Skeletal muscle satellite cell (primary cell): ENCODE results near the gene C3orf22. TPM values are rescaled to one million over a fixed set of nuclear protein-coding genes. Genes with fewer than 3 reads are reported as not detected.

Experiments
- H3K27me3 ChIP-seq: 2 replicates; pipeline ENCODE4 v1.7.0; 2013; ENCODE audit warnings: low read length; ENCODE audit not compliant: control insufficient read depth, insufficient read depth
- H3K36me3 ChIP-seq: 2 replicates; pipeline ENCODE4 v1.7.0; 2013; ENCODE audit warnings: mild to moderate bottlenecking, control low read depth, low read length; ENCODE audit not compliant: insufficient read depth
- H3K4me1 ChIP-seq: 2 replicates; pipeline ENCODE4 v1.7.0; 2013; ENCODE audit warnings: low read length; ENCODE audit not compliant: control insufficient read depth, insufficient read depth
- H3K4me2 ChIP-seq: 2 replicates; pipeline ENCODE4 v1.7.0; 2013; ENCODE audit warnings: mild to moderate bottlenecking, low read length
- H3K4me3 ChIP-seq: 2 replicates; pipeline ENCODE4 v1.7.0; 2013; ENCODE audit warnings: low read length
- H3K9ac ChIP-seq: 2 replicates; pipeline ENCODE4 v1.7.0; 2013; ENCODE audit warnings: mild to moderate bottlenecking, low read depth, low read length, moderate library complexity
- H3K9me3 ChIP-seq: replicated peaks from 2 replicates; pipeline ENCODE4 v1.7.0; 2013; ENCODE audit warnings: mild to moderate bottlenecking, control low read depth, low read length
- small RNA-seq: library from RNA; depleted of rRNA; stranded (forward); fragments of <200 nt; gene quantifications from one replicate; pipeline ENCODE3, GENCODE V24; 2012

C3orf22 gene

DNA sequence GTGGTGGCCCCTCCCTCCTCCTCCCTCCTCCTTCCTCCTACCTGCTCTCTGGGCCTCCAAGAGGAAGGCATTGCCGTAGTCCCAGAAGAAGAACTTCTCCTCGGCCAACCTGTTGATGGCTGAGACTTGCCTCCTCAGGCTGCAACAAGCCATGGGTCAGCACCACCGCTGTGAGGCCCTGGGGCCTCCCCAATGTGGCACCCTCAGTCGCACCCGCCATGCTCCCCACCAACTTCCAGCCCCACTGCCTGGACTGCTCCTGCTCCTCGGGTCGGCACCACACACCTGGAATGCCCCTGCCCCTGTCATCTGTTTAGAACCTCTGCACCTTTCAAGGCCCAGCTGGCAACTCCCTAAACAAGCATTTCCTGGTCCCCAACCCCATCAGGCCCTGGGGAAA lies 58.7 kb downstream of the C3orf22 start:
- H3K9me3 ChIP-seq: no peaks in the 10 kb centered on the region
- peaks cover 7% of the 10 kb centered on the region for H3K27me3 ChIP-seq

More for the DNA sequence above, 58.7 kb downstream of the C3orf22 start:
- H3K4me2 ChIP-seq: no peak overlapping the region
- H3K9ac ChIP-seq: no peak overlapping the region
- H3K4me1 ChIP-seq: no peaks in the 10 kb centered on the region
- H3K4me3 ChIP-seq: no peak overlapping the region
- no peaks in the 10 kb centered on the region for H3K36me3 ChIP-seq

Small RNA genes within 50 kb of the gene (small RNA-seq; reads per million reads assigned to genes)
- gene RNA5SP138: not detected
